HL-60 (cell line): ENCODE data around the gene NR2C2AP.

Experiments used
- GABPA ChIP-seq: IDR thresholded peaks from 2 replicates; pipeline ENCODE4 v1.6.1; 2012; ENCODE audit warnings: low read depth
- POLR2AphosphoS5 ChIP-seq: IDR thresholded peaks from 2 replicates; pipeline ENCODE4 v1.6.1; 2012; ENCODE audit warnings: low read depth
- SPI1 ChIP-seq: IDR thresholded peaks from 2 replicates; pipeline ENCODE4 v1.6.1; 2012; ENCODE audit warnings: low read depth, mild to moderate bottlenecking, borderline replicate concordance
- TF ChIP-seq, protein P1 (sequence below): IDR thresholded peaks from one replicate; pipeline ENCODE4 v1.5.1; 2011; ENCODE audit warnings: low read length, control low read depth, inconsistent platforms; ENCODE audit not compliant: insufficient read depth
- TF ChIP-seq, protein P2 (sequence below): IDR thresholded peaks from 2 replicates; pipeline ENCODE4 v1.6.1; 2012; ENCODE audit warnings: low read depth; ENCODE audit not compliant: insufficient replicate concordance

DNA sequence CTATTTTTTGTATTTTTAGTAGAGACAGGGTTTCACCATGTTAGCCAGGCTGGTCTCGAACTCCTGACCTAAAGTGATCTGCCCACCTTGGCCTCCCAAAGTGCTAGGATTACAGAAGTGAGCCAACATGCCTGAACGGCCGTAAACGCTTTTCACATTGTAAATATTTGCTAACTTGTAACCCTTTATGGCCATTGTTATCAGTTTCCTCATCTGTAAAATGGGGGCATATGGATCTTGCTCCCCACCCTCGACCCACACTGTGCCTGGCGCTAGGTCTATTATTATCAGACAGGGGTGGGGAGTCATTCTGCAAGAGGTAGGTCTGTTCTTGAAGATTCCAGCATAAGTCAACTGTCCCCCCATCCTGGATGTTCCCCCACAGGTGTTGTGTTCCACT is 20.4 kb upstream of the NR2C2AP start:
- TF ChIP-seq, protein P1, sequence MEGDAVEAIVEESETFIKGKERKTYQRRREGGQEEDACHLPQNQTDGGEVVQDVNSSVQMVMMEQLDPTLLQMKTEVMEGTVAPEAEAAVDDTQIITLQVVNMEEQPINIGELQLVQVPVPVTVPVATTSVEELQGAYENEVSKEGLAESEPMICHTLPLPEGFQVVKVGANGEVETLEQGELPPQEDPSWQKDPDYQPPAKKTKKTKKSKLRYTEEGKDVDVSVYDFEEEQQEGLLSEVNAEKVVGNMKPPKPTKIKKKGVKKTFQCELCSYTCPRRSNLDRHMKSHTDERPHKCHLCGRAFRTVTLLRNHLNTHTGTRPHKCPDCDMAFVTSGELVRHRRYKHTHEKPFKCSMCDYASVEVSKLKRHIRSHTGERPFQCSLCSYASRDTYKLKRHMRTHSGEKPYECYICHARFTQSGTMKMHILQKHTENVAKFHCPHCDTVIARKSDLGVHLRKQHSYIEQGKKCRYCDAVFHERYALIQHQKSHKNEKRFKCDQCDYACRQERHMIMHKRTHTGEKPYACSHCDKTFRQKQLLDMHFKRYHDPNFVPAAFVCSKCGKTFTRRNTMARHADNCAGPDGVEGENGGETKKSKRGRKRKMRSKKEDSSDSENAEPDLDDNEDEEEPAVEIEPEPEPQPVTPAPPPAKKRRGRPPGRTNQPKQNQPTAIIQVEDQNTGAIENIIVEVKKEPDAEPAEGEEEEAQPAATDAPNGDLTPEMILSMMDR = no peak
- no peak for TF ChIP-seq POLR2AphosphoS5
- TF ChIP-seq, protein P2, sequence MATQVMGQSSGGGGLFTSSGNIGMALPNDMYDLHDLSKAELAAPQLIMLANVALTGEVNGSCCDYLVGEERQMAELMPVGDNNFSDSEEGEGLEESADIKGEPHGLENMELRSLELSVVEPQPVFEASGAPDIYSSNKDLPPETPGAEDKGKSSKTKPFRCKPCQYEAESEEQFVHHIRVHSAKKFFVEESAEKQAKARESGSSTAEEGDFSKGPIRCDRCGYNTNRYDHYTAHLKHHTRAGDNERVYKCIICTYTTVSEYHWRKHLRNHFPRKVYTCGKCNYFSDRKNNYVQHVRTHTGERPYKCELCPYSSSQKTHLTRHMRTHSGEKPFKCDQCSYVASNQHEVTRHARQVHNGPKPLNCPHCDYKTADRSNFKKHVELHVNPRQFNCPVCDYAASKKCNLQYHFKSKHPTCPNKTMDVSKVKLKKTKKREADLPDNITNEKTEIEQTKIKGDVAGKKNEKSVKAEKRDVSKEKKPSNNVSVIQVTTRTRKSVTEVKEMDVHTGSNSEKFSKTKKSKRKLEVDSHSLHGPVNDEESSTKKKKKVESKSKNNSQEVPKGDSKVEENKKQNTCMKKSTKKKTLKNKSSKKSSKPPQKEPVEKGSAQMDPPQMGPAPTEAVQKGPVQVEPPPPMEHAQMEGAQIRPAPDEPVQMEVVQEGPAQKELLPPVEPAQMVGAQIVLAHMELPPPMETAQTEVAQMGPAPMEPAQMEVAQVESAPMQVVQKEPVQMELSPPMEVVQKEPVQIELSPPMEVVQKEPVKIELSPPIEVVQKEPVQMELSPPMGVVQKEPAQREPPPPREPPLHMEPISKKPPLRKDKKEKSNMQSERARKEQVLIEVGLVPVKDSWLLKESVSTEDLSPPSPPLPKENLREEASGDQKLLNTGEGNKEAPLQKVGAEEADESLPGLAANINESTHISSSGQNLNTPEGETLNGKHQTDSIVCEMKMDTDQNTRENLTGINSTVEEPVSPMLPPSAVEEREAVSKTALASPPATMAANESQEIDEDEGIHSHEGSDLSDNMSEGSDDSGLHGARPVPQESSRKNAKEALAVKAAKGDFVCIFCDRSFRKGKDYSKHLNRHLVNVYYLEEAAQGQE = no peak
- no peak for TF ChIP-seq GABPA
- TF ChIP-seq SPI1 = no peak
